ENCODE results near the gene MEGF6.

Gene MEGF6

DNA sequence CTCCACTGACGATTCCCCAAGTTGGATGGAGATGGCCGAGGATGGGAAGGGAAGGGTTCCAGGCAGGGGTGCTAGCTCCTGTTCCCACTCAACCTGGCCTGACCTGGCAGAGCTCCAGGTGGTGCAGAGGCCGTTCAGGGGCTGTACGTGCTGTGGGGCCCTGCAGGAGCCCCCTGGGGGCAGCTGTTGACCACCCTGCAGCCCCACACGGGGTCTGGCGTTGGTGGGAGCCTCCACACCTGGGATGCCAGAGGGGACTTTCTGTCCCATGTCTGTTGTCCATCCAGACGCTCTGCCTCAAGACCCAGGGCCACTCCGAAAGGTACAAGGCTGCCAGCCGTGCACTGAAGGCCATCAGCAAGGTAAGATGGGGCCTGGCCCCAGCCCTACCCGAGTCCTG lies 136.9 kb downstream of the MEGF6 start:
- no peak for DNase-seq (ENCODE audit: low read depth in 1 of 2, low spot score in 1 of 2)
- Histone ChIP-seq H3K4me3 (replicated peaks; ENCODE audit: insufficient read depth, low read length) (no peak overlapping the region), H3K27ac (replicated peaks) (no peak overlapping the region)

DNA sequence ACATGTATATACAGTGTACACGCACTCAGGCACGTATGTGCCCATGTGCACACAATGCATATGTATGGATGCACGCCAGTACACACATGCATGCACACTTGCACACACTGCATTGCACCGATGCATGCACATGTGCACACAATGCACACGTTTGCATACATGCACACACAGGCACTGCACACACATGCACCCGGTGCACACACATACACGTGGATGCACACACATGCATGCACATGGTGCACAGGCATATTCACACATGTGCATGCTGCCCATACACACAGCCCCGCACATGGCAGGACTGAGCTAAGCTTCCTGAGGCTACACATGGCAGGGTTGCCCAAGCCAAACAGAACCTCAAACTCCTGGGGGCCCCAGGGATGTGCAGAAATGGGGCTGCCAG lies 137.3 kb downstream of the MEGF6 start:
- TF ChIP-seq, protein P1, sequence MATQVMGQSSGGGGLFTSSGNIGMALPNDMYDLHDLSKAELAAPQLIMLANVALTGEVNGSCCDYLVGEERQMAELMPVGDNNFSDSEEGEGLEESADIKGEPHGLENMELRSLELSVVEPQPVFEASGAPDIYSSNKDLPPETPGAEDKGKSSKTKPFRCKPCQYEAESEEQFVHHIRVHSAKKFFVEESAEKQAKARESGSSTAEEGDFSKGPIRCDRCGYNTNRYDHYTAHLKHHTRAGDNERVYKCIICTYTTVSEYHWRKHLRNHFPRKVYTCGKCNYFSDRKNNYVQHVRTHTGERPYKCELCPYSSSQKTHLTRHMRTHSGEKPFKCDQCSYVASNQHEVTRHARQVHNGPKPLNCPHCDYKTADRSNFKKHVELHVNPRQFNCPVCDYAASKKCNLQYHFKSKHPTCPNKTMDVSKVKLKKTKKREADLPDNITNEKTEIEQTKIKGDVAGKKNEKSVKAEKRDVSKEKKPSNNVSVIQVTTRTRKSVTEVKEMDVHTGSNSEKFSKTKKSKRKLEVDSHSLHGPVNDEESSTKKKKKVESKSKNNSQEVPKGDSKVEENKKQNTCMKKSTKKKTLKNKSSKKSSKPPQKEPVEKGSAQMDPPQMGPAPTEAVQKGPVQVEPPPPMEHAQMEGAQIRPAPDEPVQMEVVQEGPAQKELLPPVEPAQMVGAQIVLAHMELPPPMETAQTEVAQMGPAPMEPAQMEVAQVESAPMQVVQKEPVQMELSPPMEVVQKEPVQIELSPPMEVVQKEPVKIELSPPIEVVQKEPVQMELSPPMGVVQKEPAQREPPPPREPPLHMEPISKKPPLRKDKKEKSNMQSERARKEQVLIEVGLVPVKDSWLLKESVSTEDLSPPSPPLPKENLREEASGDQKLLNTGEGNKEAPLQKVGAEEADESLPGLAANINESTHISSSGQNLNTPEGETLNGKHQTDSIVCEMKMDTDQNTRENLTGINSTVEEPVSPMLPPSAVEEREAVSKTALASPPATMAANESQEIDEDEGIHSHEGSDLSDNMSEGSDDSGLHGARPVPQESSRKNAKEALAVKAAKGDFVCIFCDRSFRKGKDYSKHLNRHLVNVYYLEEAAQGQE (IDR thresholded peaks at IDR 0.05; ENCODE audit: insufficient replicate concordance, low read depth): no peak
- TF ChIP-seq POLR2AphosphoS5 (IDR thresholded peaks at IDR 0.05; ENCODE audit: low read depth) (no peak), GABPA (IDR thresholded peaks at IDR 0.05; ENCODE audit: low read depth) (no peak), SPI1 (IDR thresholded peaks at IDR 0.05; ENCODE audit: borderline replicate concordance, low read depth) (no peak)
- TF ChIP-seq, protein P2, sequence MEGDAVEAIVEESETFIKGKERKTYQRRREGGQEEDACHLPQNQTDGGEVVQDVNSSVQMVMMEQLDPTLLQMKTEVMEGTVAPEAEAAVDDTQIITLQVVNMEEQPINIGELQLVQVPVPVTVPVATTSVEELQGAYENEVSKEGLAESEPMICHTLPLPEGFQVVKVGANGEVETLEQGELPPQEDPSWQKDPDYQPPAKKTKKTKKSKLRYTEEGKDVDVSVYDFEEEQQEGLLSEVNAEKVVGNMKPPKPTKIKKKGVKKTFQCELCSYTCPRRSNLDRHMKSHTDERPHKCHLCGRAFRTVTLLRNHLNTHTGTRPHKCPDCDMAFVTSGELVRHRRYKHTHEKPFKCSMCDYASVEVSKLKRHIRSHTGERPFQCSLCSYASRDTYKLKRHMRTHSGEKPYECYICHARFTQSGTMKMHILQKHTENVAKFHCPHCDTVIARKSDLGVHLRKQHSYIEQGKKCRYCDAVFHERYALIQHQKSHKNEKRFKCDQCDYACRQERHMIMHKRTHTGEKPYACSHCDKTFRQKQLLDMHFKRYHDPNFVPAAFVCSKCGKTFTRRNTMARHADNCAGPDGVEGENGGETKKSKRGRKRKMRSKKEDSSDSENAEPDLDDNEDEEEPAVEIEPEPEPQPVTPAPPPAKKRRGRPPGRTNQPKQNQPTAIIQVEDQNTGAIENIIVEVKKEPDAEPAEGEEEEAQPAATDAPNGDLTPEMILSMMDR (IDR thresholded peaks at IDR 0.05; ENCODE audit: insufficient read depth, low read length): no peak
- no peak overlapping the region for H3K4me3 ChIP-seq (replicated peaks; ENCODE audit: insufficient read depth, low read length)
- no peak overlapping the region for H3K27ac ChIP-seq (replicated peaks)
- peaks cover 4% of the 10 kb centered on the region for H3K27me3 ChIP-seq (ENCODE audit: insufficient read depth, poor library complexity, severe bottlenecking)
- no peak for DNase-seq (ENCODE audit: low read depth in 1 of 2, low spot score in 1 of 2)

More for the DNA sequence above, 136.9 kb downstream of the MEGF6 start:
- peaks cover 5% of the 10 kb centered on the region for H3K27me3 ChIP-seq (ENCODE audit: insufficient read depth, poor library complexity, severe bottlenecking)
- TF ChIP-seq SPI1 (IDR thresholded peaks at IDR 0.05; ENCODE audit: borderline replicate concordance, low read depth) (no peak), POLR2AphosphoS5 (IDR thresholded peaks at IDR 0.05; ENCODE audit: low read depth) (no peak), GABPA (IDR thresholded peaks at IDR 0.05; ENCODE audit: low read depth) (no peak)
- TF ChIP-seq, protein P2 (IDR thresholded peaks at IDR 0.05; ENCODE audit: insufficient read depth, low read length): no peak
- TF ChIP-seq, protein P1 (IDR thresholded peaks at IDR 0.05; ENCODE audit: insufficient replicate concordance, low read depth): no peak

DNA sequence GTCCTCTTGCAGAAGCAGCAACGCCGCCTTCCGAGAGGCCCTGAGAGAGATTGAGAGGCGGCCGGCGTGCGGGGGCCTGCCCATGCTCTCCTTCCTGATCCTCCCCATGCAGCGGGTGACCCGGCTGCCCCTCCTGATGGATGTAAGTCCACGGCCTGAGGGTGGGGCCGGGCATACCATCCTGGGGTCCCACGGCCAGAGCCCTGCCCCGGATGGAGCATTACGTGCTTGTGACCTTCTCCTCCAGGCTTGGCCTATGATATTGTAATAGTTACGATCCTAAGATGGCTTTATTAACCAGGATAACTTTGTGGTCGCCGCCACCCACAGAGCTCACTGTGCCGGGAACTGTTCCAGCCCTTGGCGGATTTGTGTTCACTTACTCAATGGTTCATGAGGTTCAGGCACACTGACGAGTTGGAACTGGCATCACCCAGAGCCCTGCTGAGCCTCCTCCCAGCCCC lies 137.9 kb downstream of the MEGF6 start:
- Histone ChIP-seq H3K4me3 (replicated peaks; ENCODE audit: insufficient read depth, low read length) (no peak overlapping the region), H3K27me3 (ENCODE audit: insufficient read depth, poor library complexity, severe bottlenecking) (peaks cover 3% of the 10 kb centered on the region), H3K27ac (replicated peaks) (no peak overlapping the region)
- TF ChIP-seq, protein P1 (IDR thresholded peaks at IDR 0.05; ENCODE audit: insufficient replicate concordance, low read depth): no peak
- TF ChIP-seq GABPA (IDR thresholded peaks at IDR 0.05; ENCODE audit: low read depth) (no peak), POLR2AphosphoS5 (IDR thresholded peaks at IDR 0.05; ENCODE audit: low read depth) (no peak), SPI1 (IDR thresholded peaks at IDR 0.05; ENCODE audit: borderline replicate concordance, low read depth) (no peak)
- TF ChIP-seq, protein P2 (IDR thresholded peaks at IDR 0.05; ENCODE audit: insufficient read depth, low read length): no peak
- DNase-seq (ENCODE audit: low read depth in 1 of 2, low spot score in 1 of 2): no peak
